Epithelial cell of esophagus (primary cell): ENCODE results near the gene MLLT3.

Experiments
- DNase-seq: peaks from one replicate; pipeline ENCODE4 v3.0.0; 2010; ENCODE audit warnings: low read depth
- H3K4me3 ChIP-seq: 2 replicates; pipeline ENCODE4 v1.5.1; 2011; ENCODE audit warnings: mild to moderate bottlenecking, low read length, control low read depth
- TF ChIP-seq, protein P1 (sequence below): IDR thresholded peaks from 2 replicates; pipeline ENCODE4 v1.5.1; 2011; ENCODE audit warnings: low read depth, mild to moderate bottlenecking, low read length, control low read depth, inconsistent platforms; ENCODE audit not compliant: insufficient read depth; ENCODE audit errors: missing control alignments

The MLLT3 gene

DNA sequence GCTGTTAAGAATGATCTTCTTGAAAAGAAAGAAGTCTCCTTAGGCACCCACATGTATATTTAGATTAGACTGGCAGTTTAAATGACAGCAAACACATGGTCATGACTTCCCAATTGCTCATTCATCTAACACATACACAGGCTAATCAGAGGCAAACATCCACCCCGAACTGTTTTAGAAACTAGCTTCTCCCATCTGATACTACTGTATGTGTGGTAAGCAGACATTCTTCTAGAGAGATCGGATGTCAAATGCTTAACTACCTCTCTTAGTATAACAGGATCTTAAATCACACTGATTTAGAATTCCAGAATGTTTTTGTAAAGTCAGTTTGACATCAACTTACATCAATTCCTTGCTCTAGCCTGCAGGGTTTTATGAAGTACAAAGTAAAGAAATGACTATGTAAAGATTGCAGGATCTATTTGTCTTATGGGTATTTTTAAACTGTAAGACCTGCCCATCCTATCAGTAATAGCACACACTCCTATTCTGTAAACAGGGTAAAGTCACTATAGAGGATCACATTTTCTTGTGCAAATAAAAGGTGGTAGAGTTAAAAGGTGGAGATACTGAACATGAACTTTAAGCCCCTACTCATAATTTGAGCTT lies 239.7 kb downstream of the MLLT3 start:
- H3K4me3 ChIP-seq: no peak overlapping the region
- no peak for DNase-seq
- TF ChIP-seq, protein P1, sequence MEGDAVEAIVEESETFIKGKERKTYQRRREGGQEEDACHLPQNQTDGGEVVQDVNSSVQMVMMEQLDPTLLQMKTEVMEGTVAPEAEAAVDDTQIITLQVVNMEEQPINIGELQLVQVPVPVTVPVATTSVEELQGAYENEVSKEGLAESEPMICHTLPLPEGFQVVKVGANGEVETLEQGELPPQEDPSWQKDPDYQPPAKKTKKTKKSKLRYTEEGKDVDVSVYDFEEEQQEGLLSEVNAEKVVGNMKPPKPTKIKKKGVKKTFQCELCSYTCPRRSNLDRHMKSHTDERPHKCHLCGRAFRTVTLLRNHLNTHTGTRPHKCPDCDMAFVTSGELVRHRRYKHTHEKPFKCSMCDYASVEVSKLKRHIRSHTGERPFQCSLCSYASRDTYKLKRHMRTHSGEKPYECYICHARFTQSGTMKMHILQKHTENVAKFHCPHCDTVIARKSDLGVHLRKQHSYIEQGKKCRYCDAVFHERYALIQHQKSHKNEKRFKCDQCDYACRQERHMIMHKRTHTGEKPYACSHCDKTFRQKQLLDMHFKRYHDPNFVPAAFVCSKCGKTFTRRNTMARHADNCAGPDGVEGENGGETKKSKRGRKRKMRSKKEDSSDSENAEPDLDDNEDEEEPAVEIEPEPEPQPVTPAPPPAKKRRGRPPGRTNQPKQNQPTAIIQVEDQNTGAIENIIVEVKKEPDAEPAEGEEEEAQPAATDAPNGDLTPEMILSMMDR: no peak

DNA sequence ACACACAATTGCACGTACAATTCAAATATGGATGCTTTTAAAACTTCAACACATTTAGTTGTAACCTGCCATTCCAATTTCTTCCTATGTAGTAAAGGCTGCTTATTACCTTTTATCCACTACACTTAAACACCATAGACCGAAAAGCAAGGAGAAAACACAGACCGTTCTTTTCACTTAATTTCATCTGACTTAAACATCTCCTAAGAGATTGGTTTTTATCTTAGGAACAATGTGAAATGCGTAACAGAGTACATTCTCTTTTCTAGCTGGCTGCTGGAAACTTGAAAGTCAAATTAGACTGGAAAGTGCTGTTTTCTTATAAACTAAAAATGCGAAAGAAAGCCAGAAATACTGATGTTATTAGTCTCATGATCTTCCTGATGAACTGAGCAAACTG lies 241.8 kb downstream of the MLLT3 start:
- no peak overlapping the region for H3K4me3 ChIP-seq
- DNase-seq: no peak
- TF ChIP-seq, protein P1: no peak

DNA sequence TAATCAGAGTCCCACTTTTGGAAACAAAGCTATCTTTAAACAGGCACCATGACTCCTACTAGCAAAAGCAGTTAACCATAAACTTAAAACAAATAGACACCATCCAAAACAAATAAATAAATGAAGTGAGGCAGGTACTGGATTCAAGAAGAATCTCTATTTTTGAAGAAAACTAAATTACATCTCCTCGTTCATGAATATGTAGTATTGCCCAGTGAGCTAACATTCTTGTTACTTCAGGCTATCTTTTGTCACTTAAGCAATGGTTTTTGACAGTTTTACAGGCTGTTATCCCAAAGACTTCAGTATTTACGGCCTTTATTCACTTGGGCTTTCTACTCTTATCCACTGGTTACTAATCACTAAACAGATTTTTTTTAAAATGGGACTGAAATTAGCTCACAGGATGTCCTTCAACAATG lies 242.5 kb downstream of the MLLT3 start:
- no peak for DNase-seq
- TF ChIP-seq, protein P1: no peak
- no peak overlapping the region for H3K4me3 ChIP-seq

DNA sequence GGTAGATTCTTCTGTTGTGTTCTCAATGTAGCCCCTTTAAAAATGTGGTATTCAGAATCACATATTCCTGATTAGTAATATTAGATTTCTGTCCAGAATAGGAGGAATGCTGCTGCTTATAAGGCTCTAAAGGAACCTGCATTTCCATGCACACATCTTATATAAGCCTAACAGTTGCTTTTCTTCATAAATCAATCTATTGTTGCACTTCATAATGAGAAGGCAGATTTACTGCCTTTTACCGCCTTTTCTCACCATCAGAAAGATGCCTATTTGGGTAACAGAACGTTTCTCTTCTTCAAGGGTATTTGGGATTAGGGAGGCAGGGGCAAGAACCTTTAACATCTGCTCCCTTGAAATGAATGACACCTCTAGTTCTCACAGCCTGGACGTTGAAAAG lies 243.4 kb downstream of the MLLT3 start:
- DNase-seq: no peak
- TF ChIP-seq, protein P1: no peak
- H3K4me3 ChIP-seq: no peak overlapping the region

DNA sequence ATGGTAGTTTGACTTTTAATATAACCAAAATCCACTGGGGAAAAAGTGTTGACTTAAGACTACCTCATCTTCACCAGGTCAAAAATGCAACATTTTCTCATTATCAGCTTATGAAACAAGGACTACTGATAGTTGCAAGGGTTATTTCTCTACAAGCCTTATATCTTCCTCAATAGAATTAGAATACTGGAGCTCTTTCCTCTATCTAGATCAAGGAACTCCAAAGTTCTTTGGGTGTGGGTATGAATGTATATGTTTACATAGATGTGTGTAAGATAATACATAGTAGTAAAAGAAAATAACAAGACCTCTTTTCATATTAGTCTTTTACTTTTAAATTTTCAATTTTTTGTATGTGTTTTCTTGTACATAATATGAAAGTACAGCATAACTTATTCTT lies 244.5 kb downstream of the MLLT3 start:
- no peak for DNase-seq
- TF ChIP-seq, protein P1: no peak
- H3K4me3 ChIP-seq: no peak overlapping the region

DNA sequence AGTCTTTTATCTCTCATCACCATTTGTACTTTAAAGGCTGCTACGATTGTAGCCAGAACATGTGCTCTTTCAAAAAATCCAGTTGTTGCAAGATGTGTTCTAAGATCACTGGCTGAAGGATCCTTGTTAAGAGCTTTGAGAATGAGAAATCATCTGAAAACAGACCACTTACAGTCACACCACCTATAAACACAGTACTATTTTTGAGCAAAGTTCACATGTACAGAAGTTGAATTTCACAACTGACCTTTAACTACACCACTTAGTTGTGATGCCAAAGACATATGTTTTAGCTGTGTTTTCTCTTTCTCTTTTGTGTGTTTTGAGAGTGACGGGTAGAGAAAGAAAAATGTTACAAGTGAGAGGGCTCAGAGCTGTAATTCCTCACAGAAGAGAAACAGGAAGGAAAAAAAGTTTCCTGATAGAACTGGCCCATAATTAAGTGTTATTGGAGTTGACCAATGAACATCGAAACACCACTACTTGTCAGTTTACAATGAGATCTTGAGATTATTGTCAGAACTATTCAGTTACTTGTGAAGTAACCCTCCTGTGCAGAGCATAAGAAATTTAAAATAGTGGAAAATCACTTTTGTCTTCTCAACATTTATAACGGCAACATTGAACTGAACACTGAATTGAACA lies 245.4 kb downstream of the MLLT3 start:
- no peak overlapping the region for H3K4me3 ChIP-seq
- DNase-seq: no peak
- TF ChIP-seq, protein P1: no peak

DNA sequence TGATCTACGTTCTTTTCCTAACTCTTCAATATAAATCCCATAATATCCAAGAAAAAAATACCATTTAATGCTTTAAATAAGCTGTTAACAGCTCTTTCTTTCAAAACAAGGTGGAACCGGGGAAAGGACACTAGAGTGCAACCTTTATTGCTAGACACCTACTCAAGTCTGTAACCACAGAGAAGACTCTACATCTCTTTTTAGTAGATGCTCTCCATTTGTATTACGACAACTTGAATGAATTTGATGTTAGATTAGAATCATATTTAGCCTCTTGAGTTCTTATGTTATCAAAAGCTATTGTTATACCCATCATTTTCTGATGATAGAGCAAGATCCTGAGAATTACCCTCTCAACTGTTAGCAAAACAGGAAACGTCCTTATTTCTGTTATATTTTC lies 246.3 kb downstream of the MLLT3 start:
- no peak overlapping the region for H3K4me3 ChIP-seq
- TF ChIP-seq, protein P1: no peak
- no peak for DNase-seq
